T follicular helper cell (primary cell): ENCODE results near the gene TPMT.
"Not testable (repeated sequence)": the region's sequence is repeated elsewhere in the genome, so short reads cannot be mapped to it uniquely, and the experiment has no call there.

Experiments used
- DNase-seq: peaks from one replicate; pipeline ENCODE4 v3.0.0-alpha.2; 2020; ENCODE audit warnings: low read depth
- total RNA-seq, 2 experiments: gene quantifications; one replicate each; lab custom pipeline; 2026; lab: John Stamatoyannopoulos, UW

Gene TPMT
- 14.5 to 19.6 reads per million in 2 experiments for total RNA-seq

GRCh38 chr6:18154507-18155149 is at the start of gene TPMT:
Gene TPMT, minus strand, starts transcription at chr6:18155077. Its CDS starts 5,950 bp downstream, at chr6:18149127.
- no peak for DNase-seq

DNA sequence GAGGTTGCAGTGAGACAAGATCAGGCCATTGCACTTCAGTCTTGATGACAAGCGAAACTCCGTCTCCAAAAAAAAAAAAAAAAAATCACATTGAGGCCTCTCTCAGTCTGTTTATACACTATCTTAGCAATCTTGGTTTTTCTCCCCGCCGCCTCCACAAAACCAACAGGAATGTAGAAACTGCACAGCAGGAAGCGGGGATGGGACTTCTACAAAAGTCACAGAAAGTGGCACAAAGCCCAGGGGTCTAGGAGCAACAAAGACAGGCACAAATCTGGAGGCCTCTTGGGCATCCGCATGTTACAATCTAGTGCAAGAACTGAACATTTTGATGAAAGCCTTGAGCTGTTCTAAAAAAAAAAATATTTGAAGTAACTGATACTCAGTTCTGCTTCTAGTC is 48.9 kb upstream of the TPMT start:
- no peak for DNase-seq

DNA sequence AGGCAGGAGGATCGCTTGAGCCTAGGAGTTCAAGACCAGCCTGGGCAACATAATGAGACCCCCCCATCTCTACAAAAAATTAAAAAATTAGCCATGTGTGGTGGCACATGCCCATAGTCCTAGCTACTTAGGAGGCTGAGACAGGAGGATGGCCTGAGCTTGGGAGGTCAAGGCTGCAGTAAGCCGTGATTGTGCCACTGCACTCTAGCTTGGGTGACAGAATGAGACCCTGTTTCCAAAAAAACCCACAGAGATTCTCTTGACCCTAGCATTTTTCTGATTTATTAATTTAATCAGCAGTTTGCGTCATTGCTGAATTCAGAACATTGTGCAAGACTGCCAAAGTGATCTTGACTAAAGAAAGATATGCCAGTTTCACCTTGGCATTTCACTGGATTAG is 37.1 kb upstream of the TPMT start:
- no peak for DNase-seq

- no peak for DNase-seq
Measured at GRCh38 chr6:18189196-18189595, 34.3 kb upstream of the TPMT start.

DNA sequence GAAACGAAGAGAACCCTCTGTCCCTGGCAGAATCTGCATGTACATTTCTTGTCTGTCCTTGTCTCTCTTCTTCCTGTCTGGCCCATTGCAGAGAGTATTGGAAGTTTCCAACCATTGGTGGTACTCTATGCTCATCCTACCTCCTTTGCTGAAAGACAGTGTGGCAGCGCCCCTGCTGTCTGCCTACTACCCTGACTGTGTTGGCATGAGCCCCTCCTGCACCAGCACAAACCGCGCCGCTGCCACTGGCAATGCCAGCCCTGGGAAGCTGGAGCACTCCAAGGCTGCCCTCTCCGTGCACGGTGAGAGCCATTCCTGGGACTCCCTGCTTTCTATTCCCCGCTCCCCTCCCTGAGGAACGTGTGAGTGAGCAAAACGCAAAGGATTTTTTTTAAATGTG is 32.8 kb upstream of the TPMT start:
- DNase-seq: no peak

DNA sequence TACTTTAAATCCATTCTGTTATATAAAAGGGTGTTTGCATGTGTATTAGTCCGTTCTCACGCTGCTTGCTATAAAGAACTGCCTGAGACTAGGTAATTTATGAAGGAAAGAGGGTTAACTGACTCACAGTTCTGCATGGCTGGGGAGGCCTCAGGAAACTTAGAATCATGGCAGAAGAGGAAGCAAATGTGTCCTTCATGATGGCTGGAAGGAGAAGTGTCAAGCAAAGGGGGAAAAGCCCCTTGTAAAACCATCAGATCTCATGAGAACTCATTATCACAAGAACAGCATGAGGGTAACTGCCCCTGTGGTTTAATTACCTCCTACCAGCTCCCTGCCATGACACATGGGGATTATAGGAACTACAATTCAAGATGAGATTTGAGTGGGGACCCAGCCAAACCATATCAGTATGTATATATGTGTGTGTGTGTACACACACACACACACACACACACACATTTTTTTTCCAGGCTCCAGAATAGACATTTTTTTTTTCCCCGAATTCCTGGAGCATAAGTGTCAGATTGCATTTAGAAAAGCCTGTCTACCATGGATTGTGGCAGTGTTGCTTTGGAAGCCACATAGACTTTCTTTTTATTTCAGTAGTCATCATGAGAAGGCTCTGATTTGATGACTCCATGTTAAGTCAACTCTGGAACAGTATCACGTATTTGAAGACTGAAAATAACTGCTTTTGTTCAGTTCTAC is 31.8 kb upstream of the TPMT start:
- DNase-seq: no peak

DNA sequence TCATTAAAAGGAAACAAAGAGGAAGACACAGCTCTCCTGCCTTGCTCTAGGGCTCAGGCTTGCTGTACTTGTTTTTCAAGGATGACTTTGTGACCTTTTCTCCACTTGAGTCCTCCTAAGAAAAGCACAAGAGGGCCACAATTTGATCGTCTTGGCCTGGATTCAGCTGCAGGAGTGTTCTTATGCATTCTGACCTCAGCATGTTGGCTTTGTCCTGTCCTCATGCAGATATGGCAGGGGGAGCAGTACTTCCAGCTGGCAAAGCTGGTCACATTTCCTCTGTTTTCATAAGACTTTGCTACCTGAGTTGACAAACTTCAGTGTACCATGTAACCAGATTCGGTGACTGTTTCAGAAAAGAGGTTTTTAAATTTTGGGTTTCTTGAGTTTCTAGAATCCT is 31.2 kb upstream of the TPMT start:
- DNase-seq: no peak

DNA sequence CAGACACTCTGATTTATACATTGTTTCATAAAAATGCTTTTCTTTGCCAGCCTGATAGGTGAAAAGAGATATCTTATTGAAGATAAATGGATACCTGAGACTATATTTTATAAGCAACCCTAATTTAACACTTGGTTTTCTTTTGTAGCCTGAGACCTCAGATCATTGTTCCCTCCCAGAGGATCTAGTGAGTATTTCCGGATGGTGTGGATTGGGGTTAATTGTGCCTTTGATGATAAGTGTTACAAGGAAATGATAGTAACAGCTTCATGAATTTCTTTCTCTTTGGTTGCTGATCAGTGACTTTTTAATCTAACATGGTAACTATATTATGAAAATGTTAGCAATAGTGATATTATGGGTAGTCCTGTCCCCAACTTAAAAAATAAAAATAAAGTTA is 30.7 kb upstream of the TPMT start:
- DNase-seq: no peak

- DNase-seq: no peak
Measured at GRCh38 chr6:18183766-18184165, 28.9 kb upstream of the TPMT start.

DNA sequence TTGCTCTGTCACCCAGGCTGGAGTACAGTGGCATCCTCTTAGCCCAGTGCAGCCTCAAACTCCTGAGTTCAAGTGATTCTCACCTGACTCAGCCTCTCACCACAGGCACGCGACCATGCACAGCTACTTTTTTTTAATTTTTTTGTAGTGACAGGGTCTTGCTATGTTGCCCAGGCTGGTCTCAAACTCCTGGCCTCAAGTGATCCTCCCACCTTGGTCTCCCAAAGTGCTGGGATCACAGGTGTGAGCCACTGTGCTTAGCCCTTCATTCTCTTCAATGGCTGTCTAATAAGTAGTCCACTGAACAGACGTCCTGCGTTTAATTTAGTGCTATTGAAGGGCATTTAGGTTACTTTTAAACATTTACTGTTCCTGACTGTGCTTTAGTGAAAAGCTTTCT is 27.7 kb upstream of the TPMT start:
- DNase-seq: no peak

GRCh38 chr6:18179770-18180356 is 25.0 kb upstream of the TPMT start:
- DNase-seq: no peak

GRCh38 chr6:18178960-18179615 is 24.2 kb upstream of the TPMT start:
- DNase-seq: no peak

DNA sequence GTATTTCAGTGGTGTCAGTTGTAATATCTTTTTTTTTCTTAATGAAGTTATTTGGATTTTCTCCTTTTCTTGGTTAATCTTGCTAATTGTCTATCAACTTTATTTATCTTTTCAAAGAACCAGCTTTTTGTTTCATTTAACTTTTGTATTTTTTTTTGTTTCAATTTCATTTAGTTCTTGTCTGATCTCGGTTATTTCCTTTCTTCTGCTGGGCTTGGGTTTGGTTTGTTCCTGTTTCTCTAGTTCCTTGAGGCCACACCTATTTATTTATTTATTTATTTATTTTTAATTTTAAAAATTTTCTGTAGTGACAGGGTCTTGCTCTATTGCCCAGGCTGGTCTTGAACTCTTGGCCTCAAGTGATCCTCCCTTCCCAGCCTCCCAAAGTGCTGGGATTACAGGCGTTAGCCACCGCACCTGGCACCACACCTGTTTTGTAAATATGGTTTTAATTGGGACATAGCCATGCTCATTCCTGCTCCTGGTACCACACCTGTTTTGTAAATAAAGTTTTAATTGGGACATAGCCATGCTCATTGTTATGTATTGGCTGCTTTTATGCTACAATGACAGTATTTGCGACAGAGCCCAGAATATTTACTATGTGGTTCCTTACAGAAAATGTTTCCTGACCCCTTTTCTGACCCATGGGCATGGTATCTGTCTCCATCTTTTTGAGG is 22.5 kb upstream of the TPMT start:
- DNase-seq: no peak

GRCh38 chr6:18176198-18176597 is 21.3 kb upstream of the TPMT start:
- DNase-seq: not testable (repeated sequence)

DNA sequence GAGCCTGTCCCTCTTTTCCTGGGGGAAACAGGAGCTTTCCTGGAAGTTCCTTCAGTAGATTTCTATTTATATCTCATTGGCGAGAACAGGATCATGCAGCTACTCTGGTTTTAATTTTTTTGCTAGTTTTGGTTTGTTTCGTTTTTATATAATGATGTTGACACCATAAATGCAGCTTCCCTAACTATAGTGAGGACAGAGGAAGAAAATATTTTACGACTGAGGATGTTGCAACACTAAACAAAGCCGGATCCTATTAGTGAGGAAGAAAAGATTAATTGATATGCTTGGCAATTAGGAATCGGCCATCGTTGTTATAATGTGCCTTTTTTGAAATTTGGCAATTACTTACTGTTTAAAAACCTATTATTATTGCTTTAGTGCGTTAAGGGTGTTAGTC is 17.0 kb upstream of the TPMT start:
- no peak for DNase-seq

- no peak for DNase-seq
Measured at GRCh38 chr6:18168264-18168663, 13.4 kb upstream of the TPMT start.

GRCh38 chr6:18166312-18167036 is 11.6 kb upstream of the TPMT start:
- no peak for DNase-seq

DNA sequence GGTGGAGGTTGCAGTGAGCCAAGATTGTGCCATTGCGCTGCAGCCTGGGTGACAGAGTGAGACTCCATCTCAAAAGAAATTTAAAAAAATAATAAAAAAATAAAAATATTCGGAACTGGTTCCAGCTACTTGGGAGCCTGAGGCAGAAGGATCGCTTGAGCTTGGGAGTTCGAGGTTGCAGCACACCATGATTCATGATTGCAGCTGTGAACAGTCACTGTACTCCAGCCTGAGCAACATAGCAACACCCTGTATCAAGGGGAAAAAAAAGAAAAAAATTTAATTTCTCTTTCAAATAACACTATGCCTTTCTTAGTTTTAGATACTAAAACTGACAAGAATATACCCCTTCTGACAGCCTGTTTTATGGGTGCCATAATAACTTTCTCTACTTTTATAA is 10.9 kb upstream of the TPMT start:
- no peak for DNase-seq

- DNase-seq: no peak
Measured at GRCh38 chr6:18162401-18162800, 7.5 kb upstream of the TPMT start.

DNA sequence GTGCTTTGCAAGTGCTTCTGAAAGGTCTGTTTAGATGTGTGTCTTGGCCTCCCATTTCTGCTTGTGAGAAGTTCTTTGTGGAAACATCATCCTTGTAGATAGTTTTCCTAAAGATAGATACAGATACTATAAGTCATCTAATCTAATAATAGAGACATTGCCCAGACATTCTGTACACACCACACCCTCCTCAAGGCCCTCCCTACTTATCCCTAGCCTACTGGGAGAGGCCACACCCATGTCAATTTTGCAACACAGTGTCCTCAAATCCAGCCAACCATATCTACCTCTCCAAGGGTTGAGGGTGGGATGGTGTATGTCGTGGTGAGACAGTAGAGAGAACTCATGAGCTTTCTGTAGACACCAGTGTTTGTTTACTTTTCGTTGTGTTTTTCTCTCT is 6.6 kb upstream of the TPMT start:
- DNase-seq: no peak

DNA sequence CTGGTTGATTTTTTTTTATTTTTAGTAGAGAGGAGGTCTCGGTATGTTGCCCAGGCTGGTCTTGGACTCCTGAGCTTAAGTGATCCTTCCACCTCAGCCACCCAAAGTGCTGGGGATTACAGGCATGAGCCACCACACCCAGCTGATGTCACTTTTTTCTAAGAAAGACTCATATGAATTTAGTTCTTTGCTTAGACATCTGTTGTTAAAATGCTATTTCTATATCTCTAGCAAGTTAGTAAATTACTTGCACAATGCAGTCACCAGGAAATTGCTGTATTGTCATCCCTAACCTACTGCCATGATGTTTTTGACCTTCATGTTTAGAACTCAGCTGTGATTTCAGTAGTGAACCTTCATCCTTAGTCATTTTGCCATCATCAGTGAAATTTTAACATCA is 6.0 kb upstream of the TPMT start:
- DNase-seq: no peak
